HFF-Myc (cell line): ENCODE data around the gene NXPE3.
"Not testable (repeated sequence)": the region's sequence is repeated elsewhere in the genome, so short reads cannot be mapped to it uniquely, and the experiment has no call there.

Experiments used
- DNase-seq: peaks from one replicate; pipeline ENCODE4 v3.0.0-alpha.2; 2011; ENCODE audit warnings: low read depth; ENCODE audit errors: extremely low read depth
- H3K4me3 ChIP-seq: replicated peaks from 2 replicates; pipeline ENCODE4 v1.5.1; 2011; ENCODE audit warnings: low read depth, mild to moderate bottlenecking, control low read depth, low read length
- CTCF ChIP-seq: IDR thresholded peaks from 2 replicates; pipeline ENCODE4 v1.5.1; 2012; ENCODE audit warnings: mild to moderate bottlenecking, low read depth, low read length, control low read depth; ENCODE audit errors: missing control alignments

The NXPE3 gene

DNA sequence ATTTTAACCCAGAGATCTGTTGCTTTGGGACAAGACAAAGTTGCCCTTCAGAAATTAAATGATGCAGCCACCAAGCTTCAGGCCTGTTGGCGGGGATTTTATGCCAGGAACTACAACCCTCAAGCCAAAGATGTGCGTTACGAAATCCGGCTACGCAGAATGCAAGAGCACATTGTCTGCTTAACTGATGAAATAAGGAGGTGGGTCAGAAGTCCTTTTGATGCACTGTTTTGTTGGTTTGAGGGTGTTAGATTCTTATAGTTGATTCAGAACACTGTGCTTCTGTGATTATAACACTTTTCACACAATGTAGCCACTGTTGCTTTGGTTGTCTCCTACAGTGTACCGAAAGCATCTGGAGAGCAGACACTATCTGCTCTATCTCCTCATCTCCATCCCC lies 20.8 kb upstream of the NXPE3 start:
- no peak for DNase-seq
- no peak for TF ChIP-seq CTCF
- H3K4me3 ChIP-seq: no peak overlapping the region

- TF ChIP-seq CTCF: no peak
- H3K4me3 ChIP-seq: no peak overlapping the region
- no peak for DNase-seq
These were observed 16.9 kb upstream of the NXPE3 start for GRCh38 chr3:101762041-101762646.

- not testable (repeated sequence) for DNase-seq, H3K4me3 ChIP-seq
These were observed 1.2 kb upstream of the NXPE3 start for GRCh38 chr3:101777745-101778281.

DNA sequence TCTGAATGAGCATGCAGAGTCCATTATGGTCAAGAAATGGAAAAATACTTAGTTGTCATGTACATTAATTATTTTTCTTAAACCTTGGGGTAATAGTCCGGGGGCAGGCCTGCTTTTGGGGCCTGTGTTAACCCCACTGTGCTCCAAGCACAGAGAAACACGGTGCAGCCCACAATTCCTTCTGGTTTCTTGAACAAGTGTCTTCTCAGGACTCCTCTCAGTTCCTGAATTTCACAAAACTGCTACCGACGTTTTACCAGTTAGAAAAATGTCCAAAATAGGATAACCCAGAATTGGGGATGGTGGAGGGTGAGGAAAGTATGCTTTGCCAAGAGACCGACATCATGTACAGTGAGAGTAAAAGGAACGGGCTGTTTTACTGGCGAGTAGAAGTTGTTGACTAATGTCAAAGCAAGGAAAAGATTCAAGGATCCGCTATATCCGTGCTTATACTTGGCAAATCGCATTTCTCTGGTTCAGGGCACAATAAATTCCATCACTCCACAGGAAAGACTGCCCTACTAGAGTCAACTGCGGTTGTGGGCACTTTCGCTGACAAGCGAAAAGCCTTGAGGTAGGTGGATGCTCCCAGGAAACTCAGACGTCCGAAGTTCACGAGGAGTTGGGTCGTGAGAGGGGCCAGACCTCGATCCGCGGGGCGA lies 495 bp upstream of the NXPE3 start:
- H3K4me3 ChIP-seq: peak overlapping the region; percentile 64
- no peak for DNase-seq
- TF ChIP-seq CTCF: no peak

DNA sequence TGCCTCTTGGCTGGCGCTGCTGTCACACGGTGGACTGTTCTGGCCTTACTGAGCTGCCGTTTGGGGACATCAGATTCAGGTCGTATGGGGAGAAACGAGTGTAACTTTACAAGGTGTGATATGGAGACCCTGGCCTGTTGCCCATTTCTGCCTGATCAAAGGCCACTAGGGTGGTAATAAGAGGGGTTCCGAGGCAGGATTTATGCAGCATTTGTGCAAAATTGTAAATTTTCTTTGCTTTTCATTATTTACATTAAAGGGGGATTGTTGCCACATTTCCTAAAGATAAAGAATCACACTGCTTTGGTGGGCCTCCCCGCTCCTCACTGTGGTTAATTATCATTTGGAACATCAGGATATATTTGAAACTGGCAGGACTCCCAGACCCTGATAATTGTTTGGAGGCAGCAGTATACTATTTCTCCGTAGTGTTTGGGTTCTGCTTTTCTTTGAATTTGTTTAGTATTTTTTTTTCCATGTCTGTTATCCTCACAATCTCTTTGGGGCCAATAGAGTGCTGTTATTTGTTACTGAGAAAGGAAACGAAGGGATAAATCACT lies 891 bp downstream of the NXPE3 start:
- H3K4me3 ChIP-seq: peak overlapping the region; percentile 64
- no peak for TF ChIP-seq CTCF
- DNase-seq: no peak

GRCh38 chr3:101780661-101781060 lies 1.6 kb downstream of the NXPE3 start:
- H3K4me3 ChIP-seq: peak overlapping the region; percentile 64
- TF ChIP-seq CTCF: no peak
- no peak for DNase-seq

DNA sequence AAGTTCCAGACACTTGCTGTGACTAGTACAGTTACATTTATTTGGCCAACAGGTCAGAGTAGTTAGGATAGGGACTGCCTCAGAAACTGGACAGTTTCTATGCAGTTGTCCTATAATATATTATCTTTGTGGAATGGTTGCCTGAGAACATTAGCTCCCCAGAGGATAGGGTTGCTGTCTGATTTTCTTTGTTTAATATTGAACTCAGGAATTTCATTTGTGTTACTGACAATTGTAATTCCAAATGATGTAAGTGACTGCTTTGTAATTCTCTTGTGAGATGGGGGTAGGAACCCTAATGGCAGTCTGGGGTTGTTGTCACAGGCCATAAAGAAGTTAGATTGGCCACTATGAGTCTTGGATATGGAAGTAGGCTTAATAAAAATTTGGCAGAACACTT lies 2.2 kb downstream of the NXPE3 start:
- peak overlapping the region; percentile 64 for H3K4me3 ChIP-seq
- TF ChIP-seq CTCF: no peak
- no peak for DNase-seq
